Right lobe of liver (tissue), 6 donors: ENCODE measurements around the gene FLRT1. TPM values are rescaled to one million over a fixed set of nuclear protein-coding genes. Genes with fewer than 3 reads are reported as not detected.

ENCODE experiments used
- ATAC-seq, 4 donors: fragments of 200-7000 bp; cut with Tn5 transposase; one replicate each; pipeline ENCODE4 v1.9.1; 2020; ENCODE audit warnings: mild to moderate bottlenecking in 4 of 4, moderate library complexity in 4 of 4
- DNase-seq, 3 donors: peaks; one replicate each; pipeline ENCODE4 v3.0.0-alpha.2; 2020
- H3K27ac ChIP-seq, 3 donors: fragments of 200-600 bp; one replicate each; pipeline ENCODE4 v1.8.0; 2022
- H3K27me3 ChIP-seq, 2 donors: fragments of 200-600 bp; one replicate each; pipeline ENCODE4 v1.8.0; 2022
- H3K36me3 ChIP-seq, 4 donors: fragments of 200-600 bp; sonication (generic) in 1 of 4; one replicate each; pipeline versions ENCODE4 v1.5.1 to v1.8.0; 2017 to 2022; ENCODE audit warnings: control low read depth in 1 of 4
- H3K4me1 ChIP-seq, 4 donors: fragments of 200-600 bp; sonication (generic) in 1 of 4; one replicate each; pipeline versions ENCODE4 v1.5.1 to v1.8.0; 2017 to 2022; ENCODE audit warnings: control low read depth in 1 of 4
- H3K4me3 ChIP-seq, 3 donors: fragments of 200-600 bp; one replicate each; pipeline ENCODE4 v1.8.0; 2022
- H3K9me3 ChIP-seq, 4 donors: fragments of 200-600 bp; sonication (generic) in 1 of 4; one replicate each; pipeline versions ENCODE4 v1.5.1 to v1.8.0; 2017 to 2022; ENCODE audit warnings: control low read depth in 1 of 4
- CTCF ChIP-seq, 4 donors: fragments of 200-600 bp in 3 of 4; fragments of 450-650 bp in 1 of 4; IDR thresholded peaks; one replicate each; pipeline versions ENCODE4 v1.5.1 to v1.8.0; 2016 to 2022; ENCODE audit warnings: antibody characterized with exemption in 4 of 4, mild to moderate bottlenecking in 2 of 4
- POLR2A ChIP-seq: fragments of 450-650 bp; IDR thresholded peaks from one replicate; pipeline ENCODE4 v1.6.1; 2017; ENCODE audit warnings: antibody characterized with exemption, mild to moderate bottlenecking
- WGBS: methylation state at CpG from one replicate; pipeline ENCODE4 v1.1.6; 2018; ENCODE audit warnings: low coverage, low lambda C conversion rate; ENCODE audit not compliant: insufficient coverage; ENCODE audit errors: missing lambda C conversion rate; 5-methylcytosine and 5-hydroxymethylcytosine counted together
- intact Hi-C, 2 donors: fragments of 100-400 bp; cut with DNase I; formaldehyde crosslinking; loops; one replicate each; pipeline versions ENCODE4 v1.11.2 to v1.14.1; 2022
- total RNA-seq, 6 experiments: library from RNA; depleted of rRNA in 2 of 6; stranded (reverse); fragments of >200 nt in 2 of 6; fragmentation: NEBNext Ultra II Directional in 3 of 6; extraction: Animal tissue kit (Norgen Biotek cat#: 25700) in 3 of 6; gene quantifications; one replicate each; pipeline versions ENCODE4 v1.1.0 to v1.2.4, GENCODE V29; 2016 to 2023
- donor health status: DM: no; HTN: yes; CAD: no.
- donor health status: DM: no; HTN: no; CAD: no.
- donor health status: DM: no; HTN: no; CAD: no.
- donor health status: DM: no; HTN: yes; CAD: no.
- donor health status: DM: no; HTN: yes; CAD: no.

FLRT1 gene
- total RNA-seq, 6 experiments from 2014 or later = 0.12 TPM; not detected in 5

GRCh38 chr11:64021757-64022093 lies 14.0 kb upstream of the FLRT1 start:
- no peak for DNase-seq
- intact Hi-C loops = no loop called here
- TF ChIP-seq POLR2A (no peak), CTCF (IDR thresholded peaks at IDR 0.05) (no peak)

GRCh38 chr11:64022125-64022784 lies 13.5 kb upstream of the FLRT1 start:
- no peak for TF ChIP-seq POLR2A
- TF ChIP-seq CTCF (IDR thresholded peaks at IDR 0.05) = no peak
- DNase-seq (no peak), ATAC-seq (no peak)
- no peaks in the 10 kb centered on the region for H3K27me3 ChIP-seq
- no peak overlapping the region for H3K4me3 ChIP-seq
- WGBS = 92% methylated on average over 7 of the region's 14 CpGs
- intact Hi-C loops = no loop called here
- H3K4me1 ChIP-seq = no peaks in the 10 kb centered on the region
- no peak overlapping the region for H3K27ac ChIP-seq
- H3K36me3 ChIP-seq = no peaks in the 10 kb centered on the region
- no peaks in the 10 kb centered on the region for H3K9me3 ChIP-seq

More at GRCh38 chr11:64021757-64022093, 14.0 kb upstream of the FLRT1 start:
- 42% methylated on average over 2 of the region's 10 CpGs for WGBS
- Histone ChIP-seq H3K4me3 (no peak overlapping the region), H3K27ac (no peak overlapping the region), H3K4me1 (no peaks in the 10 kb centered on the region), H3K36me3 (no peaks in the 10 kb centered on the region), H3K27me3 (no peaks in the 10 kb centered on the region), H3K9me3 (no peaks in the 10 kb centered on the region)
- no peak for ATAC-seq

- Histone ChIP-seq H3K4me3 (no peak overlapping the region), H3K27me3 (no peaks in the 10 kb centered on the region), H3K36me3 (no peaks in the 10 kb centered on the region), H3K9me3 (no peaks in the 10 kb centered on the region), H3K27ac (no peak overlapping the region), H3K4me1 (no peaks in the 10 kb centered on the region)
- TF ChIP-seq CTCF (IDR thresholded peaks at IDR 0.05) = no peak
- no peak for TF ChIP-seq POLR2A
- 97% methylated on average over 9 of the region's 20 CpGs for WGBS
- ATAC-seq (no peak), DNase-seq (no peak)
- intact Hi-C loops = no loop called here
Observed at GRCh38 chr11:64023712-64024710, 11.7 kb upstream of the FLRT1 start.

GRCh38 chr11:64025205-64025604 lies 10.5 kb upstream of the FLRT1 start:
- no peaks in the 10 kb centered on the region for H3K9me3 ChIP-seq
- no peaks in the 10 kb centered on the region for H3K27me3 ChIP-seq
- H3K4me1 ChIP-seq = no peaks in the 10 kb centered on the region
- H3K4me3 ChIP-seq = no peak overlapping the region
- 86% methylated on average over 1 of the region's 4 CpGs for WGBS
- no peak overlapping the region for H3K27ac ChIP-seq
- DNase-seq = no peak
- no peak for ATAC-seq
- H3K36me3 ChIP-seq = no peaks in the 10 kb centered on the region
- intact Hi-C loops = no loop called here
- TF ChIP-seq POLR2A (no peak), CTCF (IDR thresholded peaks at IDR 0.05) (no peak)
